Measurements from ENCODE around the gene ITGB4.

ITGB4 gene

GRCh38 chr17:75719732-75720131 is 1.5 kb upstream of the ITGB4 start:
- H3K4me3 ChIP-seq (ENCODE audit: low read depth in 1 of 2, low read length in 2 of 2), result no peak overlapping the region
- TF ChIP-seq CTCF (IDR thresholded peaks at IDR 0.05; ENCODE audit: borderline replicate concordance, extremely low read depth, low read length, poor library complexity, severe bottlenecking) (no peak), EZH2 (IDR thresholded peaks at IDR 0.05; ENCODE audit: borderline replicate concordance, low read depth, low read length, severe bottlenecking) (no peak)
- H3K9ac ChIP-seq (ENCODE audit: low read depth, low read length), result no peak overlapping the region
- H3K27me3 ChIP-seq (ENCODE audit: insufficient read depth, low read length, poor library complexity), result peaks cover 24% of the 10 kb centered on the region
- no peak for DNase-seq
- H3K36me3 ChIP-seq (ENCODE audit: insufficient read depth, low read length), result no peaks in the 10 kb centered on the region
- peaks cover 5% of the 10 kb centered on the region for H3K4me1 ChIP-seq (ENCODE audit: insufficient read depth, low read length)
- no peak overlapping the region for H2AFZ ChIP-seq (ENCODE audit: low read depth, low read length)
- no peaks in the 10 kb centered on the region for H3K9me3 ChIP-seq (ENCODE audit: insufficient read depth, low read length, severe bottlenecking)
- H4K20me1 ChIP-seq (ENCODE audit: insufficient read depth, low read length), result 0 out of 2 replicates have a peak, but pooled peaks cover 6% of the 10 kb centered on the region
- ATAC-seq (ENCODE audit: insufficient read depth, low read depth), result no peak
- no peaks in the 10 kb centered on the region for H3K79me2 ChIP-seq (ENCODE audit: insufficient read depth, low read length)
- H3K4me2 ChIP-seq (ENCODE audit: insufficient read depth, low read length), result no peak overlapping the region
- H3K27ac ChIP-seq (ENCODE audit: low read length), result no peak overlapping the region

GRCh38 chr17:75721463-75722011 is 278 bp downstream of the ITGB4 start:
- TF ChIP-seq CTCF (IDR thresholded peaks at IDR 0.05; ENCODE audit: borderline replicate concordance, extremely low read depth, low read length, poor library complexity, severe bottlenecking), result no peak
- TF ChIP-seq EZH2 (IDR thresholded peaks at IDR 0.05; ENCODE audit: borderline replicate concordance, low read depth, low read length, severe bottlenecking), result no peak
- H3K9ac ChIP-seq (ENCODE audit: low read depth, low read length), result no peak overlapping the region
- no peak for DNase-seq
- ATAC-seq (ENCODE audit: insufficient read depth, low read depth), result no peak; the same call in 2 of the 3 replicates
- 0 out of 2 replicates have a peak, but pooled peaks cover 6% of the 10 kb centered on the region for H4K20me1 ChIP-seq (ENCODE audit: insufficient read depth, low read length)
- H3K27ac ChIP-seq (ENCODE audit: low read length), result no peak overlapping the region
- no peak overlapping the region for H3K4me3 ChIP-seq (ENCODE audit: low read depth in 1 of 2, low read length in 2 of 2)
- H3K36me3 ChIP-seq (ENCODE audit: insufficient read depth, low read length), result no peaks in the 10 kb centered on the region
- no peaks in the 10 kb centered on the region for H3K9me3 ChIP-seq (ENCODE audit: insufficient read depth, low read length, severe bottlenecking)
- peaks cover 24% of the 10 kb centered on the region for H3K27me3 ChIP-seq (ENCODE audit: insufficient read depth, low read length, poor library complexity)
- no peak overlapping the region for H2AFZ ChIP-seq (ENCODE audit: low read depth, low read length)
- H3K4me2 ChIP-seq (ENCODE audit: insufficient read depth, low read length), result no peak overlapping the region
- H3K79me2 ChIP-seq (ENCODE audit: insufficient read depth, low read length), result no peaks in the 10 kb centered on the region
- peaks cover 5% of the 10 kb centered on the region for H3K4me1 ChIP-seq (ENCODE audit: insufficient read depth, low read length)

GRCh38 chr17:75722076-75722475 is 817 bp downstream of the ITGB4 start:
- Histone ChIP-seq H3K9me3 (ENCODE audit: insufficient read depth, low read length, severe bottlenecking) (no peaks in the 10 kb centered on the region), H3K4me2 (ENCODE audit: insufficient read depth, low read length) (no peak overlapping the region)
- ATAC-seq (ENCODE audit: insufficient read depth, low read depth), result no peak

More at GRCh38 chr17:75722076-75722475, 817 bp downstream of the ITGB4 start:
- TF ChIP-seq EZH2 (IDR thresholded peaks at IDR 0.05; ENCODE audit: borderline replicate concordance, low read depth, low read length, severe bottlenecking) (no peak), CTCF (IDR thresholded peaks at IDR 0.05; ENCODE audit: borderline replicate concordance, extremely low read depth, low read length, poor library complexity, severe bottlenecking) (no peak)
- Histone ChIP-seq H3K27ac (ENCODE audit: low read length) (no peak overlapping the region), H3K27me3 (ENCODE audit: insufficient read depth, low read length, poor library complexity) (peaks cover 24% of the 10 kb centered on the region), H3K79me2 (ENCODE audit: insufficient read depth, low read length) (no peaks in the 10 kb centered on the region), H3K4me1 (ENCODE audit: insufficient read depth, low read length) (peaks cover 5% of the 10 kb centered on the region), H3K4me3 (ENCODE audit: low read depth in 1 of 2, low read length in 2 of 2) (no peak overlapping the region), H3K9ac (ENCODE audit: low read depth, low read length) (no peak overlapping the region), H4K20me1 (ENCODE audit: insufficient read depth, low read length) (0 out of 2 replicates have a peak, but pooled peaks cover 6% of the 10 kb centered on the region), H2AFZ (ENCODE audit: low read depth, low read length) (no peak overlapping the region), H3K36me3 (ENCODE audit: insufficient read depth, low read length) (no peaks in the 10 kb centered on the region)
- DNase-seq, result no peak
